Heart right ventricle (tissue), 16 donors: ENCODE results near the gene RASL10B. TPM values are rescaled to one million over a fixed set of nuclear protein-coding genes. Genes with fewer than 3 reads are reported as not detected.

ENCODE experiments used
- ATAC-seq, 8 donors: fragments of 200-7000 bp; cut with Tn5 transposase; one replicate each; pipeline ENCODE4 v1.9.1; 2020; ENCODE audit warnings: mild to moderate bottlenecking in 8 of 8, moderate library complexity in 8 of 8, moderate number of reproducible peaks in 1 of 8
- DNase-seq, 2 donors: peaks; one replicate each; pipeline ENCODE4 v3.0.0-alpha.2; 2020
- H3K27ac ChIP-seq, 10 donors: fragments of 200-600 bp; sonication (generic) in 2 of 10; one replicate each; pipeline versions ENCODE4 v1.5.0 to v1.8.0; 2020 to 2022; ENCODE audit warnings: mild to moderate bottlenecking in 3 of 10
- H3K27me3 ChIP-seq, 7 donors: fragments of 200-600 bp; one replicate each; pipeline ENCODE4 v1.8.0; 2021 to 2022; ENCODE audit warnings: mild to moderate bottlenecking in 2 of 7
- H3K36me3 ChIP-seq, 9 donors: fragments of 200-600 bp; sonication (generic) in 1 of 9; one replicate each; pipeline versions ENCODE4 v1.5.0 to v1.8.0; 2020 to 2022; ENCODE audit warnings: mild to moderate bottlenecking in 2 of 9
- H3K4me1 ChIP-seq, 9 donors: fragments of 200-600 bp; sonication (generic) in 1 of 9; one replicate each; pipeline versions ENCODE4 v1.5.0 to v1.8.0; 2020 to 2022; ENCODE audit warnings: mild to moderate bottlenecking in 4 of 9
- H3K4me3 ChIP-seq, 10 donors: fragments of 200-600 bp; sonication (generic) in 2 of 10; one replicate each; pipeline versions ENCODE4 v1.5.0 to v1.8.0; 2020 to 2022; ENCODE audit warnings: mild to moderate bottlenecking in 7 of 10, moderate library complexity in 2 of 10
- H3K9me3 ChIP-seq, 11 donors: fragments of 200-600 bp in 10 of 11; sonication (generic) in 2 of 11; one replicate each; pipeline versions ENCODE4 v1.5.0 to v1.8.0; 2013 to 2022; ENCODE audit warnings: mild to moderate bottlenecking in 2 of 11, control low read depth in 1 of 11, moderate library complexity in 1 of 11
- WGBS, 2 donors: extraction: QIAGEN DNeasy Blood & Tissue Kit; methylation state at CpG; one replicate each; pipeline ENCODE4 v1.1.7; 2013; ENCODE audit warnings: inconsistent platforms in 1 of 2; 5-methylcytosine and 5-hydroxymethylcytosine counted together
- intact Hi-C, 10 donors: fragments of 100-400 bp; cut with DNase I; formaldehyde crosslinking; loops; one replicate each; pipeline versions ENCODE4 v1.11.1 to v1.14.2; 2022
- polyA plus RNA-seq, 2 donors: library from polyadenylated mRNA; stranded (reverse); fragments of 200-250 nt; gene quantifications; one replicate each; pipeline ENCODE4 v1.2.3, GENCODE V29; 2013
- total RNA-seq, 10 donors: library from RNA; stranded (reverse); fragmentation: NEBNext Ultra II Directional in 3 of 10; extraction: Animal tissue kit (Norgen Biotek cat#: 25700) in 3 of 10; gene quantifications; one replicate each; pipeline versions ENCODE4 v1.2.1 to v1.2.4, GENCODE V29; 2021 to 2023
- TF ChIP-seq, protein P1 (sequence below), 9 donors: fragments of 200-600 bp; sonication (generic) in 2 of 9; IDR thresholded peaks; one replicate each; pipeline versions ENCODE4 v1.5.0 to v1.8.0; 2021 to 2022; ENCODE audit warnings: antibody characterized with exemption in 9 of 9, mild to moderate bottlenecking in 5 of 9, moderate library complexity in 1 of 9
- donor health status: Arrhythmogenic right ventricular cardiomyopathy.
- donor health status: ischemic (EF 13 %, LVEDD 7.1; RV severe dilation, severe dysfunction).
- donor health status: healthy with polysubstance abuse.
- donor health status: DM: no; HTN: yes; CAD: no.
- donor health status: DM: no; HTN: no; CAD: no.
- donor health status: ischemic (EF 25% LVEDD 6.9; RV normal size, moderate dysfunction).
- donor health status: ischemic (EF 25% LVEDD 5.7; RV mildly dilated, moderate dysfunction).
- donor health status: healthy.
- donor health status: DM: yes; HTN: yes; CAD: no.
- donor health status: Ischemic cardiomyopathy.
- donor health status: ischemic (EF 35%, LVEDD 5.7; RV mildly dilated, moderate dysfunction).
- donor health status: nonischemic (EF 11% LVEDD 7.7; RV severe dilation, severe dysfunction).
- donor health status: DM: yes; HTN: yes; CAD: no.
- donor health status: PGD.
- donor health status: ischemic (EF 29% LVEDD 5.4; RV normal size, mild dysfunction).
- donor health status: nonischemic (EF 23%, LVEDD 6.1; RV moderate dilation, normal function).

Gene RASL10B
- total and polyA plus RNA-seq, 12 donors = 3.9 to 26.2 (median 10.9) TPM

DNA sequence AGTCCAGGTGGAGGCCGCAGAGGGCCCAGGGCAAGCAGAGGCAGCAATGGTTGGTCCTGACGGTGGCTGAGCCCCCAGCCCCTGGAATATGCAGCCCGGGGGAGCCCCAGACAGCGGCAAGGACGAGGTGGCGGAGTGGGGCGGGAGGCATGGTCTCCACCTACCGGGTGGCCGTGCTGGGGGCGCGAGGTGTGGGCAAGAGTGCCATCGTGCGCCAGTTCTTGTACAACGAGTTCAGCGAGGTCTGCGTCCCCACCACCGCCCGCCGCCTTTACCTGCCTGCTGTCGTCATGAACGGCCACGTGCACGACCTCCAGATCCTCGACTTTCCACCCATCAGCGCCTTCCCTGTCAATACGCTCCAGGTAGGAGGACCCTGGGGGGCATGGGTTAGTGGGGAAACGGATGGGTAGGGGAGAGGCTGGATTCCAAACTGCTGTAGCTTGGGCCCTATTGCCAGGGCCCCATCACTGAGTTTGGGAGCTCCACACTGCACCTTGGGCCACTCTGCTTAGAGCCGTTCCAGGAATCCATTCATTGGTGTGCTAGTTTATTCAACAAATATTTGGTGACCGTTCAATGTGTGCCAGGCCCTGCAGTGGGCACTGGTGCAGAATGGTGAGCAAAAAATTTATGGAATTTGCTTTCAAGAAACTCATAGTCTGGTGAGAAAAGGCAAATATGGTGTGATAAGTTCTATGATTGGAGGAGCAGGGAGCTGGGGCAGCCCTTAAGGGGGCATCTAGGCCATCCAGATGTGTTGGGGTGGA is 3.8 kb downstream of the RASL10B start:
- DNase-seq (no peak), ATAC-seq (no peak)
- no peaks in the 10 kb centered on the region for H3K9me3 ChIP-seq
- H3K4me1 ChIP-seq = peaks cover 7 to 20% (median 11%) of the 10 kb centered on the region in 9 donors
- intact Hi-C loops = no loop called here
- peaks cover 0 to 18% (median 0%) of the 10 kb centered on the region in 7 donors for H3K27me3 ChIP-seq
- H3K4me3 ChIP-seq = no peak overlapping the region
- 86 to 90% methylated on average over 29 of the region's 29 CpGs for WGBS, 2 donors
- H3K36me3 ChIP-seq = no peaks in the 10 kb centered on the region
- TF ChIP-seq, protein P1, sequence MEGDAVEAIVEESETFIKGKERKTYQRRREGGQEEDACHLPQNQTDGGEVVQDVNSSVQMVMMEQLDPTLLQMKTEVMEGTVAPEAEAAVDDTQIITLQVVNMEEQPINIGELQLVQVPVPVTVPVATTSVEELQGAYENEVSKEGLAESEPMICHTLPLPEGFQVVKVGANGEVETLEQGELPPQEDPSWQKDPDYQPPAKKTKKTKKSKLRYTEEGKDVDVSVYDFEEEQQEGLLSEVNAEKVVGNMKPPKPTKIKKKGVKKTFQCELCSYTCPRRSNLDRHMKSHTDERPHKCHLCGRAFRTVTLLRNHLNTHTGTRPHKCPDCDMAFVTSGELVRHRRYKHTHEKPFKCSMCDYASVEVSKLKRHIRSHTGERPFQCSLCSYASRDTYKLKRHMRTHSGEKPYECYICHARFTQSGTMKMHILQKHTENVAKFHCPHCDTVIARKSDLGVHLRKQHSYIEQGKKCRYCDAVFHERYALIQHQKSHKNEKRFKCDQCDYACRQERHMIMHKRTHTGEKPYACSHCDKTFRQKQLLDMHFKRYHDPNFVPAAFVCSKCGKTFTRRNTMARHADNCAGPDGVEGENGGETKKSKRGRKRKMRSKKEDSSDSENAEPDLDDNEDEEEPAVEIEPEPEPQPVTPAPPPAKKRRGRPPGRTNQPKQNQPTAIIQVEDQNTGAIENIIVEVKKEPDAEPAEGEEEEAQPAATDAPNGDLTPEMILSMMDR (IDR thresholded peaks at IDR 0.05) = no peak
- H3K27ac ChIP-seq = no peak overlapping the region

DNA sequence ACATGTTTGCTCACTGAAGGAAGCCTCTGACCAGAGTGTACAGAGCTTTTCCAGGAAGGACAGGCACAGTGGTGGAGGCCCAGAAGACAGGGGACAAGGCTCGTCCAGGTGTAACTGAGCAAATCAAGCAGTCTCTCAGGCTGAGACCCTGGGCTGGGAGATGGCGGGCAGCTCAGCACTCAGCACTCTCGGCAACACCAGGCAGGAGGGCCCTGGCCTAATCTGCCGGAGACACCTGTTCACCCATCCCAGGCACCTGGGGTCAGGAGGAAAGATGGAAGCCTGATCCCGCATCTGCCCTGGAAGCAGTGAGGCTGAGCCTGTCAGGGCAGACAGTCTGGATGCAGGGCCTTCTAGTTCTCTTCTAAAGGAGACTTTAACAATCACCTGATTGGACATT is 4.8 kb downstream of the RASL10B start:
- Histone ChIP-seq H3K4me1 (peaks cover 2 to 15% (median 7%) of the 10 kb centered on the region in 9 donors), H3K27ac (no peak overlapping the region), H3K27me3 (peaks cover 0 to 24% (median 6%) of the 10 kb centered on the region in 7 donors), H3K9me3 (no peaks in the 10 kb centered on the region), H3K36me3 (no peaks in the 10 kb centered on the region), H3K4me3 (no peak overlapping the region)
- TF ChIP-seq, protein P1 (IDR thresholded peaks at IDR 0.05) = no peak
- DNase-seq (no peak), ATAC-seq (no peak)
- intact Hi-C loops = no loop called here
- 92 to 96% methylated on average over 5 of the region's 5 CpGs for WGBS, 2 donors

DNA sequence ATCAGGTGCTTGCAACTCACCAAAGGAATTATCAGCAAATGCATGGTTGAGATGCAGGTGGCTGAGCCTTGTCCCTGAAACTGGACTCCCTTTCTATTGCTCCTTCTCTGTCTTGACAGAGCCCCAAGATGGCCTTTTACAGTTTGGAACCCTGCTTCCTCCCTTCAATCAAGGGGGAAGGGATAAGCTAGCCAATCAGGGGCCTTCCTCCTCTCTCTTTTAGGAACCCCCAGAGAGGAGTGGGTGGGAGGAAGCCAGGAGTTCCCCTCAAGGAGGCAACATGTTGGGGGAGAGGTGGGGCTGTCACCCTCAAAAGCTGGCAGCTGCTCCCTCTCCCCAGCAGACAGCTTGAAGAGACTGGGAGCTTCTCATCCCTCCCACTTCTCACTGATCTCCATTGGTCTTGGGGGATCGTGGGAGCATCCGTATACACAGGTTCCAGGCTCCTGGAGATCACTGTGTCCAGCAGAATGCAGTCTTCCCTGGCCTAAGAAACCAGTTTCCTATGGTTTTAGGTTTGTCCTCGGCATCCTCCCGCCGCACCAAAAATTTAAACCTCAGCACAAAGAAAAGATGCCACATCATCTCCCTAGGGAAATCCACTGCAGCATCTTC is 7.2 kb downstream of the RASL10B start:
- intact Hi-C loops = no loop called here
- DNase-seq (no peak), ATAC-seq (no peak)
- Histone ChIP-seq H3K9me3 (no peaks in the 10 kb centered on the region), H3K27me3 (peaks cover 0 to 37% (median 29%) of the 10 kb centered on the region in 7 donors), H3K27ac (no peak overlapping the region), H3K4me1 (peaks cover 0 to 12% (median 8%) of the 10 kb centered on the region in 9 donors), H3K4me3 (no peak overlapping the region), H3K36me3 (no peaks in the 10 kb centered on the region)
- 88 to 95% methylated on average over 5 of the region's 5 CpGs for WGBS, 2 donors
- TF ChIP-seq, protein P1 (IDR thresholded peaks at IDR 0.05) = no peak

DNA sequence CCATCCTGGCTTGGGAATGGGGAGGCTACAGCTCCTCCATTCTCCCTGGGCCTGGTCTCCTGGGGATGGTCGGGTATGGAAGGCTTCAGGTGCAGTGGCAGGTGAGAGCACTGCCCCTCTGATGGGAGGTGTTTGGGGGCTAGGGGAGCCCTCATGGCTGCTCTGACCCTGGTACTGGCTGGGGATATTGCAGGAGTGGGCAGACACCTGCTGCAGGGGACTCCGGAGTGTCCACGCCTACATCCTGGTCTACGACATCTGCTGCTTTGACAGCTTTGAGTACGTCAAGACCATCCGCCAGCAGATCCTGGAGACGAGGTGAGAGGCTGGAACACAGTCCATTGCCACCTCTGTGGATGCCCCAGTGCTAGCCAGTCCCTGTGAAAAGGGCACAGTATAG is 8.8 kb downstream of the RASL10B start:
- WGBS, 2 donors = 89% methylated on average over 7 of the region's 7 CpGs
- no peak for DNase-seq
- intact Hi-C loops = loop anchor here in 5 of 10 donors (10.0 kb wide), 4 partner anchors 425 to 575 kb away; no protein-coding TSS in a partner anchor
- Histone ChIP-seq H3K9me3 (no peaks in the 10 kb centered on the region), H3K4me1 (peaks cover 0 to 12% (median 8%) of the 10 kb centered on the region in 9 donors), H3K27ac (no peak overlapping the region), H3K36me3 (no peaks in the 10 kb centered on the region), H3K4me3 (no peak overlapping the region), H3K27me3 (peaks cover 0 to 45% (median 35%) of the 10 kb centered on the region in 7 donors)
- TF ChIP-seq, protein P1 (IDR thresholded peaks at IDR 0.05) = no peak
- peak in 1 of 8 donors; percentile 5 for ATAC-seq
